Panc1 (cell line): ENCODE results near the gene C19orf25. TPM values are rescaled to one million over a fixed set of nuclear protein-coding genes. Genes with fewer than 3 reads are reported as not detected.
A peak's percentile ranks its signal among the peaks of the same experiment; 100 is the strongest.

Source experiments
- ATAC-seq: fragments of 200-7000 bp; cut with Tn5 transposase; 2 replicates; pipeline ENCODE4 v1.9.1; 2020; ENCODE audit warnings: mild to moderate bottlenecking, moderate library complexity
- BruUV-seq: library from RNA; stranded (reverse); fragments of 400-500 nt; replicated peaks from 2 replicates; lab custom pipeline; 2021; lab: Mats Ljungman, UMichigan
- CTCF ChIA-PET: fragments of 300-600 bp; sonication (Branson Sonifier 250); formaldehyde crosslinking; loops from one replicate; lab custom pipeline; 2022; ENCODE audit warnings: antibody characterized with exemption; lab: Charles Lee
- POLR2A ChIA-PET: fragments of 300-600 bp; sonication (Branson Sonifier 250); formaldehyde crosslinking; loops from one replicate; lab custom pipeline; 2022; ENCODE audit warnings: antibody characterized with exemption; lab: Charles Lee
- DNase-seq: peaks from one replicate; pipeline ENCODE4 v3.0.0-alpha.2; 2010; ENCODE audit warnings: low read depth, low spot score
- H3K27ac ChIP-seq: 2 replicates; pipeline ENCODE4 v1.5.1; 2011; ENCODE audit warnings: mild to moderate bottlenecking, low read length, inconsistent platforms
- H3K27me3 ChIP-seq: fragments of 200-500 bp; sonication (Bioruptor generic); 2 replicates; pipeline ENCODE4 v1.6.0; 2014; ENCODE audit warnings: low read length, inconsistent platforms; ENCODE audit not compliant: control insufficient read depth, insufficient read depth
- H3K36me3 ChIP-seq: fragments of 200-500 bp; sonication (Bioruptor generic); 2 replicates; pipeline ENCODE4 v1.5.1; 2014; ENCODE audit warnings: inconsistent platforms, mild to moderate bottlenecking, low read length, moderate library complexity; ENCODE audit not compliant: control insufficient read depth, insufficient read depth
- H3K4me1 ChIP-seq: 2 replicates; pipeline ENCODE4 v1.5.1; 2011; ENCODE audit warnings: inconsistent platforms, mild to moderate bottlenecking, low read length, moderate library complexity; ENCODE audit not compliant: control insufficient read depth, insufficient read depth
- H3K4me3 ChIP-seq, 2 experiments: 2 replicates each; pipeline ENCODE4 v1.5.1; 2011 to 2012; ENCODE audit warnings: low read depth in 2 of 2, low read length in 2 of 2, mild to moderate bottlenecking in 2 of 2, inconsistent platforms in 1 of 2, moderate library complexity in 1 of 2
- H3K9me3 ChIP-seq: fragments of 200-500 bp; sonication (Bioruptor generic); 2 replicates; pipeline ENCODE4 v1.5.1; 2014; ENCODE audit warnings: low read depth, mild to moderate bottlenecking, inconsistent platforms, low read length, moderate library complexity; ENCODE audit not compliant: control insufficient read depth, insufficient read depth
- POLR2AphosphoS5 ChIP-seq: IDR thresholded peaks from 2 replicates; pipeline ENCODE4 v1.6.1; 2012; ENCODE audit warnings: mild to moderate bottlenecking, low read depth, low read length, moderate library complexity
- SIN3A ChIP-seq: IDR thresholded peaks from 2 replicates; pipeline ENCODE4 v1.6.1; 2012; ENCODE audit warnings: low read depth, mild to moderate bottlenecking, low read length, moderate library complexity, borderline replicate concordance; ENCODE audit not compliant: insufficient read depth
- TCF7L2 ChIP-seq: IDR thresholded peaks from 2 replicates; pipeline ENCODE4 v1.6.1; 2011; ENCODE audit warnings: mild to moderate bottlenecking, low read depth, low read length, inconsistent platforms
- in situ Hi-C: cut with HindIII; loops from 2 replicates; pipeline ENCODE4 v1.10.0; 2016; ENCODE audit warnings: low sequenced_read_pairs, low pct_unique_long_range_greater_than_20kb
- intact Hi-C: fragments of 100-400 bp; cut with micrococcal nuclease; formaldehyde crosslinking; loops from one replicate; pipeline ENCODE4 v1.10.0; 2022; ENCODE audit not compliant: unreplicated experiment
- total RNA-seq: library from RNA; stranded (reverse); gene quantifications from one replicate; pipeline ENCODE4 v1.2.1, GENCODE V29; 2021; ENCODE audit not compliant: unreplicated experiment
- TF ChIP-seq, protein P1 (sequence below): fragments of 450-650 bp; IDR thresholded peaks from 2 replicates; pipeline ENCODE4 v1.5.1; 2017; ENCODE audit warnings: mild to moderate bottlenecking
- TF ChIP-seq, protein P2 (sequence below), 2 experiments: IDR thresholded peaks; 2 replicates each; pipeline ENCODE4 v1.6.1; 2011 to 2012; ENCODE audit warnings: low read depth in 2 of 2, control low read depth in 1 of 2, low read length in 1 of 2, mild to moderate bottlenecking in 1 of 2, moderate library complexity in 1 of 2; ENCODE audit not compliant: insufficient read depth in 1 of 2

The C19orf25 gene
- total RNA-seq, 1 experiment from 2014 or later, result 34.7 TPM

DNA sequence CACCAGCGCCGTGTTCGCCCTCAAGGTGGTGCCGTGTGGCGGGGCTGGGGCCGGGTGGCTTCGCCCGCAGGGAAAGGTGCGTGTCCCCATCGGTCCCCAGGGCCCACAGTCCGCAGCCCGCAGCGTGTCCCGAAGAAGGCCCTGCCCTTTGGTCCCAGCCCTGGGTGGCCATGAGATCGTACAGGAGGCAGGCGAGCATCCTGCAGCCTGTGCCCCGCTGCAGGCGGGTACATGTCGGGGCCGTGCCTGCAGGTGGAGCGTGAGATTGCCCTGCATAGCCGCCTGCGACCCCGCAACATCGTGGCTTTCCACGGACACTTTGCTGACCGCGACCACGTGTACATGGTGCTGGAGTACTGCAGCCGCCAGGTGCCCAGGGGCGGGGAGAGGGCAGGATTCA is 46.3 kb upstream of the C19orf25 start:
- ChIA-PET POLR2A (no interaction called here), CTCF (no interaction called here)
- Histone ChIP-seq H3K4me1 (no peaks in the 10 kb centered on the region), H3K36me3 (no peaks in the 10 kb centered on the region), H3K9me3 (no peaks in the 10 kb centered on the region), H3K27me3 (no peaks in the 10 kb centered on the region; the same call in 1 of the 2 replicates), H3K4me3 (no peak overlapping the region), H3K27ac (no peak overlapping the region)
- in situ Hi-C loops, result no loop called here
- no peak for DNase-seq
- TF ChIP-seq, protein P1, sequence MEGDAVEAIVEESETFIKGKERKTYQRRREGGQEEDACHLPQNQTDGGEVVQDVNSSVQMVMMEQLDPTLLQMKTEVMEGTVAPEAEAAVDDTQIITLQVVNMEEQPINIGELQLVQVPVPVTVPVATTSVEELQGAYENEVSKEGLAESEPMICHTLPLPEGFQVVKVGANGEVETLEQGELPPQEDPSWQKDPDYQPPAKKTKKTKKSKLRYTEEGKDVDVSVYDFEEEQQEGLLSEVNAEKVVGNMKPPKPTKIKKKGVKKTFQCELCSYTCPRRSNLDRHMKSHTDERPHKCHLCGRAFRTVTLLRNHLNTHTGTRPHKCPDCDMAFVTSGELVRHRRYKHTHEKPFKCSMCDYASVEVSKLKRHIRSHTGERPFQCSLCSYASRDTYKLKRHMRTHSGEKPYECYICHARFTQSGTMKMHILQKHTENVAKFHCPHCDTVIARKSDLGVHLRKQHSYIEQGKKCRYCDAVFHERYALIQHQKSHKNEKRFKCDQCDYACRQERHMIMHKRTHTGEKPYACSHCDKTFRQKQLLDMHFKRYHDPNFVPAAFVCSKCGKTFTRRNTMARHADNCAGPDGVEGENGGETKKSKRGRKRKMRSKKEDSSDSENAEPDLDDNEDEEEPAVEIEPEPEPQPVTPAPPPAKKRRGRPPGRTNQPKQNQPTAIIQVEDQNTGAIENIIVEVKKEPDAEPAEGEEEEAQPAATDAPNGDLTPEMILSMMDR, result no peak
- TF ChIP-seq SIN3A, result no peak
- ATAC-seq, result peak; percentile 20; the same call in 1 of the 2 replicates
- intact Hi-C loops, result no loop called here
- no TSS peak for BruUV-seq

DNA sequence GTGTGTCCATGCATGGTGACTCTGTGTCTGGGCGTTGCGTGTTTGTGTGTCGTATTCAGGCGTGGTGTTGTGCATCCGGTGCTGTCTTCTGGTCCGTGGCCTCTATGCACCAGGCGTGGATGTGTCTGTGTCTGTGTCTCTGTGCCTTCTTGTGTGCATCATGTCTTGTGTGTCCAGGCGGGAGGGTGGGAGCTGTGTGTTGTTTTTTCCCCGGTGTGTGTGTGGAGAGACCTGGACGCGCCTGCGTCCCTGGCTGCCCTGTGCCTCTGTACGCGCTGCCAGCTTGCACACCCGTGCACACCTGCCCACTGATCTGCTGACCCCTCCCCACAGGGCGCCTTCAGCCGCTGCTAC is 45.9 kb upstream of the C19orf25 start:
- Histone ChIP-seq H3K36me3 (no peaks in the 10 kb centered on the region), H3K27ac (no peak overlapping the region), H3K4me3 (no peak overlapping the region), H3K4me1 (no peaks in the 10 kb centered on the region), H3K27me3 (no peaks in the 10 kb centered on the region; the same call in 1 of the 2 replicates), H3K9me3 (no peaks in the 10 kb centered on the region)
- in situ Hi-C loops, result no loop called here
- no TSS peak for BruUV-seq
- TF ChIP-seq, protein P2, sequence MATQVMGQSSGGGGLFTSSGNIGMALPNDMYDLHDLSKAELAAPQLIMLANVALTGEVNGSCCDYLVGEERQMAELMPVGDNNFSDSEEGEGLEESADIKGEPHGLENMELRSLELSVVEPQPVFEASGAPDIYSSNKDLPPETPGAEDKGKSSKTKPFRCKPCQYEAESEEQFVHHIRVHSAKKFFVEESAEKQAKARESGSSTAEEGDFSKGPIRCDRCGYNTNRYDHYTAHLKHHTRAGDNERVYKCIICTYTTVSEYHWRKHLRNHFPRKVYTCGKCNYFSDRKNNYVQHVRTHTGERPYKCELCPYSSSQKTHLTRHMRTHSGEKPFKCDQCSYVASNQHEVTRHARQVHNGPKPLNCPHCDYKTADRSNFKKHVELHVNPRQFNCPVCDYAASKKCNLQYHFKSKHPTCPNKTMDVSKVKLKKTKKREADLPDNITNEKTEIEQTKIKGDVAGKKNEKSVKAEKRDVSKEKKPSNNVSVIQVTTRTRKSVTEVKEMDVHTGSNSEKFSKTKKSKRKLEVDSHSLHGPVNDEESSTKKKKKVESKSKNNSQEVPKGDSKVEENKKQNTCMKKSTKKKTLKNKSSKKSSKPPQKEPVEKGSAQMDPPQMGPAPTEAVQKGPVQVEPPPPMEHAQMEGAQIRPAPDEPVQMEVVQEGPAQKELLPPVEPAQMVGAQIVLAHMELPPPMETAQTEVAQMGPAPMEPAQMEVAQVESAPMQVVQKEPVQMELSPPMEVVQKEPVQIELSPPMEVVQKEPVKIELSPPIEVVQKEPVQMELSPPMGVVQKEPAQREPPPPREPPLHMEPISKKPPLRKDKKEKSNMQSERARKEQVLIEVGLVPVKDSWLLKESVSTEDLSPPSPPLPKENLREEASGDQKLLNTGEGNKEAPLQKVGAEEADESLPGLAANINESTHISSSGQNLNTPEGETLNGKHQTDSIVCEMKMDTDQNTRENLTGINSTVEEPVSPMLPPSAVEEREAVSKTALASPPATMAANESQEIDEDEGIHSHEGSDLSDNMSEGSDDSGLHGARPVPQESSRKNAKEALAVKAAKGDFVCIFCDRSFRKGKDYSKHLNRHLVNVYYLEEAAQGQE (IDR thresholded peaks at IDR 0.05; ENCODE audit: insufficient read depth in 1 of 2, low read depth in 2 of 2, low read length in 1 of 2), result no peak
- TF ChIP-seq TCF7L2, result no peak
- TF ChIP-seq SIN3A, result no peak
- TF ChIP-seq, protein P1, result no peak
- TF ChIP-seq POLR2AphosphoS5, result no peak
- intact Hi-C loops, result no loop called here
- ATAC-seq (no peak), DNase-seq (no peak)
- POLR2A ChIA-PET, result no interaction called here
- CTCF ChIA-PET, result no interaction called here
